ENCODE results near the gene SYAP1.
"Not testable (repeated sequence)": the region's sequence is repeated elsewhere in the genome, so short reads cannot be mapped to it uniquely, and the experiment has no call there.

The SYAP1 gene

GRCh38 chrX:16708016-16708415 lies 11.4 kb upstream of the SYAP1 start:
- no peak overlapping the region for H3K4me3 ChIP-seq (ENCODE audit: low read depth, low read length)
- POLR2A ChIA-PET: interaction anchor here (0.6 kb wide), 1 partner anchor 11 kb away, joined by 5 read pairs; no protein-coding TSS in a partner anchor
- CTCF ChIA-PET: no interaction called here
- no peak for DNase-seq (ENCODE audit: low read depth, low spot score)
- TF ChIP-seq, protein P1, sequence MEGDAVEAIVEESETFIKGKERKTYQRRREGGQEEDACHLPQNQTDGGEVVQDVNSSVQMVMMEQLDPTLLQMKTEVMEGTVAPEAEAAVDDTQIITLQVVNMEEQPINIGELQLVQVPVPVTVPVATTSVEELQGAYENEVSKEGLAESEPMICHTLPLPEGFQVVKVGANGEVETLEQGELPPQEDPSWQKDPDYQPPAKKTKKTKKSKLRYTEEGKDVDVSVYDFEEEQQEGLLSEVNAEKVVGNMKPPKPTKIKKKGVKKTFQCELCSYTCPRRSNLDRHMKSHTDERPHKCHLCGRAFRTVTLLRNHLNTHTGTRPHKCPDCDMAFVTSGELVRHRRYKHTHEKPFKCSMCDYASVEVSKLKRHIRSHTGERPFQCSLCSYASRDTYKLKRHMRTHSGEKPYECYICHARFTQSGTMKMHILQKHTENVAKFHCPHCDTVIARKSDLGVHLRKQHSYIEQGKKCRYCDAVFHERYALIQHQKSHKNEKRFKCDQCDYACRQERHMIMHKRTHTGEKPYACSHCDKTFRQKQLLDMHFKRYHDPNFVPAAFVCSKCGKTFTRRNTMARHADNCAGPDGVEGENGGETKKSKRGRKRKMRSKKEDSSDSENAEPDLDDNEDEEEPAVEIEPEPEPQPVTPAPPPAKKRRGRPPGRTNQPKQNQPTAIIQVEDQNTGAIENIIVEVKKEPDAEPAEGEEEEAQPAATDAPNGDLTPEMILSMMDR (IDR thresholded peaks at IDR 0.05; ENCODE audit: insufficient read depth, low read length, missing control alignments): no peak

DNA sequence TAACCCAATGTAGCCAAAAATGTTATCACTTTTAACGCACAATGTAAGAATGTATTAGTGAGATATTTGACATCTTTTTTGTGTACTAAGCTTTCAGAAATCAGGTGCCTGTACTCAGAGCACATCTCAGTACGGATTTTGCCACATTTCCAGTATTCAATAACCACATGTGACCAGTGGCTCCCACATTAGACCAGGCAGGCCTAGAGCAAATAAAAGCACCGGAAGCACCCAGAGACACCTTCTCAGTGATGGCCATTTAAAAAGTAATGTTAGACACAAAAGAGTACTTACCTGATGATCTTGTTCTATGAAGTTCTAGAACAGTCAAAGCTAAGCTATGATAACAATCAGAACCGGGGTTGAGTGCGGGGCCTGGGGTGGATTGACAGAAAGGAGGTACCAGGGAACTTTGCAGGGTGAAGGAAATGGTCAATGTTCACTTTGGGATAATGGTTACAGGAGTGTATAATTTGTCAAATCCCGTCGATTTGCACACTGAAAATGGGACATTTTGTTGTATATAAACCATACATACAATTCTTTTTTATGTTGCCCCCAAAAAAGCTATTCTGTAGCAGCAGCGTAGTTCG lies 8.1 kb upstream of the SYAP1 start:
- ChIA-PET CTCF (interaction anchor here (1.4 kb wide), 1 partner anchor 335 kb away, joined by 4 read pairs; no protein-coding TSS in a partner anchor), POLR2A (no interaction called here)
- TF ChIP-seq, protein P1 (IDR thresholded peaks at IDR 0.05; ENCODE audit: insufficient read depth, low read length, missing control alignments): no peak
- H3K4me3 ChIP-seq (ENCODE audit: low read depth, low read length): peak overlapping the region; percentile 65
- no peak for DNase-seq (ENCODE audit: low read depth, low spot score)

GRCh38 chrX:16711893-16712547 lies 7.4 kb upstream of the SYAP1 start:
- ChIA-PET CTCF (no interaction called here), POLR2A (interaction anchor here (0.7 kb wide), 1 partner anchor 32 kb away, joined by 4 read pairs; no protein-coding TSS in a partner anchor)
- DNase-seq (ENCODE audit: low read depth, low spot score): no peak
- TF ChIP-seq, protein P1 (IDR thresholded peaks at IDR 0.05; ENCODE audit: insufficient read depth, low read length, missing control alignments): no peak
- peak overlapping the region; percentile 65 for H3K4me3 ChIP-seq (ENCODE audit: low read depth, low read length)

- CTCF ChIA-PET: no interaction called here
Observed at GRCh38 chrX:16712548-16713155, 6.8 kb upstream of the SYAP1 start, which contains the start of gene CTPS2. Gene CTPS2, minus strand, starts transcription at chrX:16712669. Its CDS starts 9,767 bp downstream, at chrX:16702902.

DNA sequence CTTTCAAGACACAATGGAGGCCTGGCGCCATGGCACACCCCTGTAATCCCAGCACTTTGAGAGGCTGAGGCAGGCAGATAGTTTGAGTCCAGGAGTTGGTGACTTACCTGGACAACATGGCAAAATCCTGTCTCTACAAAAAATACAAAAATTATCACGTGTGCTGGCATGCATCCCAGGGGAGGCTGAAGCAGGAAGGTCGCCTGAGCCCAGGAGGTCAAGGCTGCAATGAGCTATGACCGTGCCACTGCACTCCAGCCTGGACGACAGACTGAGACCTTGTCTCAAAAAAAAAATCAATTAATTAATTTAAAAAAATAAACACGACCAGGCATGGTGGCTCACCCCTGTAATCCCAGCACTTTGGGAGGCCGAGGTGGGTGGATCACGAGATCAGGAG lies 4.9 kb upstream of the SYAP1 start:
- CTCF ChIA-PET: no interaction called here
- no peak overlapping the region for H3K4me3 ChIP-seq (ENCODE audit: low read depth, low read length)
- TF ChIP-seq, protein P1 (IDR thresholded peaks at IDR 0.05; ENCODE audit: insufficient read depth, low read length, missing control alignments): no peak
- no peak for DNase-seq (ENCODE audit: low read depth, low spot score)
- POLR2A ChIA-PET: no interaction called here

More at GRCh38 chrX:16712548-16713155, 6.8 kb upstream of the SYAP1 start, which contains the start of gene CTPS2:
- TF ChIP-seq, protein P1 (IDR thresholded peaks at IDR 0.05; ENCODE audit: insufficient read depth, low read length, missing control alignments): no peak
- peak within 1 kb of the TSS; percentile 65 for H3K4me3 ChIP-seq (ENCODE audit: low read depth, low read length)
- no peak for DNase-seq (ENCODE audit: low read depth, low spot score)
- POLR2A ChIA-PET: interaction anchor here (0.6 to 0.7 kb wide), 2 partner anchors 32 to 892 kb away, joined by 3 to 4 read pairs; no protein-coding TSS in a partner anchor

- H3K4me3 ChIP-seq (ENCODE audit: low read depth, low read length); DNase-seq (ENCODE audit: low read depth, low spot score); POLR2A ChIA-PET; CTCF ChIA-PET: not testable (repeated sequence)
Observed at GRCh38 chrX:16715638-16716037, 3.8 kb upstream of the SYAP1 start.

DNA sequence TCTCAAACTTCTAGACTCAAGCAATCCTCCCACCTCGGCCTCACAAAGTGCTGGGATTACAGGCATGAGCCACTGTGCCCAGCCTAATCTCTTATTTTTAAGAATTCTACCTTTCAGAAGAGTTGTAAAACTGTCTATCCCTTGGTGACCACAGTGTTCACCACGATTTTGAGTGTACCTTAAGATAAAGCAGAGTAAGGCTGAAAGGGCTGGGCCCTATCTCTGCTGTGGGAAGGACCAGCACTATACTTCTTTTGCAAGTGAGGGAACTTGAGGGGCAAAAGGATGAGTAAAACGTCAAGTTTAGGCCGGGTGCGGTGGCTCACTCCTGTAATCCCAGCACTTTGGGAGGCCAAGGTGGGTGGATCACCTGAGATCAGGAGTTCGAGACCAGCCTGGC lies 3.0 kb upstream of the SYAP1 start:
- DNase-seq (ENCODE audit: low read depth, low spot score); POLR2A ChIA-PET; CTCF ChIA-PET; H3K4me3 ChIP-seq (ENCODE audit: low read depth, low read length): not testable (repeated sequence)

All from AG04449 (cell line).